HG03135 (cell line): ENCODE measurements around the gene ELOVL4.
A peak's percentile ranks its signal among the peaks of the same experiment; 100 is the strongest.

Experiments used
- ATAC-seq: cut with Tn5 transposase; IDR thresholded peaks from one replicate; pipeline ENCODE4 v1.9.1; 2021; ENCODE audit warnings: mild to moderate bottlenecking, moderate library complexity; ENCODE audit not compliant: unreplicated experiment

ELOVL4 gene

GRCh38 chr6:79913369-79913768, 34.0 kb downstream of the ELOVL4 start:
- ATAC-seq: no peak

GRCh38 chr6:79911992-79912391, 35.4 kb downstream of the ELOVL4 start:
- ATAC-seq: no peak

GRCh38 chr6:79909517-79909916, 37.8 kb downstream of the ELOVL4 start:
- ATAC-seq: no peak

DNA sequence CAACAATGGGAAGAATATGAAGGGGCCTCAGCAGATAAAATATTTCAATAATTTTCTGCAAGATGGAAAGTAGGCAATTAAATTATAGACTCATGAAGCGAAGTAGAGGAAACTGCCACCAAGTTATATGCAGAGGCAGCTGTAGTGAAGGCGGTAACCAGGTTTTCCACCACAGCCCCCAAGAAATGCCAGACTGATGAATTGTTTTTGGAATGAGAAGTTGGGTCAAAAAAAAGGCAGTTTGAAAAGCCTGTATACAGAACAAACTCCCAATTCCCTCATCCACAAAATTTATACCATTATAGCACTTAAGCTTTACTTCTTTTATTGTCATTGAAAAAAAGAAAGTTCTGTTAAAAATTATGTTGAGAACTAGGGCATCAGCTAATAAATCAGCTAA, 45.3 kb downstream of the ELOVL4 start:
- ATAC-seq: no peak

DNA sequence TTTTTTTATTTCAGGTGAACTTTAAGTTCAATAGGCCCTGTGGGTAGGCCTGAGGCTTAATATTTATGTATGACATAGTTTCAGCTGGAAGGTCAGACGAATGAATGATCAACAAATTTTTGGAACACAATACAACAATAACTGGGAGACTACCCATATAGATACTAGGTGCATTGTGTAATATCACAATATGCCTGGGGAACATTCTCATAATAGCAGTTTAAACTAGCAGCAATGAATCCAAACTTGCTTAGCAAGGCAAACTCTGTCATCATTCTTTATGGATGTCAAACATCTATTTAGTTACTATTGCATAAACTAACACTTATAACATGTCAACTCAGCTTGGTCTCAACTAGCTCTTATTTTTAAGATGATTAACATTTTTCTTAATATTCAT, 49.3 kb downstream of the ELOVL4 start:
- ATAC-seq: no peak

DNA sequence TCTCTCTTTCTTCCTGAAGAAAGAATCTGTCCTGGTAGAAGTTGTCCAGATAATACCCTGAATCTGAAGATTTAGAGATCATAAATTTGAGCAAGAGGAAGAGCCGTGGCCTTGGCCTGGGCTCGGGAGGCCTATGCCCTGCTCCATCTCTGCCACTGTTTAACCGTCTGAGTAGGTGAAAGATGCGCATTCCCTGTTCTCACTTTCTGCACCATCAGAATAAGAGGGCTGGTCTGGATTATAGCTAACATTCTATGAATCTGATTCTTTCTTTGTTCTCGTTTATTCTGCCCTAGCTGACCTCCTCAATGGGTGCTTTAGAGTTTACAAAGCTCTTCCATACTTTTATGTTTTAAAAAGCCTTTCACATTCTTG, 51.3 kb downstream of the ELOVL4 start:
- ATAC-seq: no peak

GRCh38 chr6:79895382-79896074, 51.8 kb downstream of the ELOVL4 start:
- no peak for ATAC-seq

DNA sequence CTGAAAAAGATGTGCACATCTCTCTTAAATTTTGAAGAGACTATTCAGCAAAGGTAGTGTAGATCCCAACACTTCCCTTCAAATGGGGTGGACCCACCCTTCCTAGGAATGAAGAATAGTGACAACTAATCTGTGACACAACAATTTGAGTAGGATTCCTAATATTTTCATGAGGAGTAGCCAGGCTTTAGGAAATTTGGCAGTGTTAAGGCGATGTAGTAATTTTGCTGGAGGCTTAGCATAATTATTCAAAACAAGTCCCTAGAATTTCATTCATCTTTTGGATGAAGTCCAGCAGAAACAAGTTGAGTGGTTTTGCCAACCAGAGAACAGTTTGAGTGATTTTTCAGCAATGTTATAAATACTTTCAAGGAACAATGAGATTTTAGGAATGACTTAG, 52.4 kb downstream of the ELOVL4 start:
- no peak for ATAC-seq

DNA sequence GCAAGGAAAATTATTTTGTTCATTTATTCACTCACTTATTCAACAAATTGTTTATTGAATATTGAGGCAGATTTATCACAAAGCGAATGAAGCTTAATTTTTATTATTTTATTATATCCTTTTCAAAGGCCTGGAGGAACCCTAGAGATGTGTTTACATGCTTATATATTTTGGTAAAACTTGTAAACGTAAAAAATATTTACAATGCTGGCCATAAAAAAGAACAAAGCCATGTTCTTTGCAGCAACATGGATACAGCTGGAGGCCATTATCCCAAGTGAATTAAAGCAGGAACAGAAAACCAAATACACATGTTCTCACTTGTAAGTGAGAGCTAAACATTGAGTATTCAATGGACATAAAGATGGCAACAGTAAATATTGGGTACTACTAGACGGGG, 58.8 kb downstream of the ELOVL4 start:
- ATAC-seq: no peak

DNA sequence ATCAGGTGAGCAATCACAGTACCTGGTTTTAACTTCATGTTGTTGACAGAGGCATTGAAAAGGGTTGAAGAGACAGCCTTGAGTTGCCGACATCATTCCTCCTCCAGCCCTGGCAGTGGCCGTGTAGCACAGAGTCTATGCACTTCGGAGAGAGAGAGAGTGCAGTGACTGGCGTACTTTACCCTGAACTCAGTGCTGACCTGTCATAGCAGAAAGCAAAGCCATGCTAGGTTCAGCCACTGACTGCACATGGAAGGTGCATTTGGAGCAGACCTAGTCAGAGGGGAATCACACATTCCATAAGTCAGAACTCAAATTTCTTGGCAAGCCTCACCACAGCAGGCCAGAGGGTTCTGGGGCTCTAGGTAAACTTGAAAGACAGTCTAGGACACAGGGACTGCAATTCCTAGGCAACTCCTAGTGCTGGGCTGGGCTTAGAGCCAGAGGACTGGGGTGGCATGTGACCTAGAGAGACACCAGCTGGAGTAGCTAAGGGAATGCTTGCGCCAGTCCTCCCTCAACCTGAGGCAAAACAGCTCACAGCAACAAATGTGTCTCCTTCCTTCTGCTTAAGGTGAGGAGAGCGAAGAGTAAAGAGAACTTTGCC, 69.1 kb downstream of the ELOVL4 start:
- no peak for ATAC-seq

DNA sequence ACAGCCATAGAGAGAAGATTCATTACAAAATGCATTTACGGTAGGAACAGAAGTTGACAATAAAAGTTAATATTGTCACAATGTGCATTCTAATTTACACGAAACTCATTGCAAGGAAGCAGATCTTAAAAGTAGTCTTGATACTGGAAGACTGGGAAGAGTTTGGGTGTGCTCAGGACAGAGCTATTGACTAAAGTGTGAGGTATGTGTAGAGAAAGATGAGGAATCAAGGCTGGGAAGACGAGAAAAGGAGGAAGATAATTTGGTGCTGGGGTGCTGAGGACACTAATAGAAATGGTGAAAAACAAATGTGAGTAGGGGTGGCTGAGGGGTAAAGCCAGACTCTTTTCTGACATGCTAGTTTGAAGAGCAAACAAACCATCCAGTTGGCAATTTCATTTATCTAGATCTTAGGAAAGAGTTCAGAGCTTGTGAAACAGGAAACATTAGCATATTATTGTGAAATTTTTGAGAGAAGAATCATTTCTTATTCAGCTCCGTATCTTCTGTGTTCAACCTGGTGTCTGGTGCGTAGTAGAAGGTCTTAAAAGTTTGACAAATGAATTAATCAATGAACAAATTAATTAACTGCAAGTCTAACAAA, 72.7 kb downstream of the ELOVL4 start:
- no peak for ATAC-seq

DNA sequence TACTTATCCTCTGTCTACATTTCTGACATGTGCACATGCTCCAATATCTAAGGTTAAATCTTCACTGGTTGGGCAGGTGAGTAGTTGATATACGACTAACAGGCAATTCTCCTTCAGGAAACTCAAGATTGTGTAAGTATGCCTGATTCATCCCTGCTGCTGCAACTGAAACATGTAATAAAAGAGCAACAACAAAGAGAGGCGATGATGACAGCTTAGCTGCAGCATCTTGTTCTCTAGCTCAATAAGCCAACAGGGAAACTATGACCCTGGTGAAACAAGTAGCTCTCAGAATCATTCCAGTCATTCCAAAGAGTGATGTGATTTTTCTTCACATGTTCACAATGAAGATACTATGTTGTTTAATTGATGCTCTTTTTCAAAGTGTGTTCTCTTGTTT, 74.4 kb downstream of the ELOVL4 start:
- ATAC-seq: no peak

DNA sequence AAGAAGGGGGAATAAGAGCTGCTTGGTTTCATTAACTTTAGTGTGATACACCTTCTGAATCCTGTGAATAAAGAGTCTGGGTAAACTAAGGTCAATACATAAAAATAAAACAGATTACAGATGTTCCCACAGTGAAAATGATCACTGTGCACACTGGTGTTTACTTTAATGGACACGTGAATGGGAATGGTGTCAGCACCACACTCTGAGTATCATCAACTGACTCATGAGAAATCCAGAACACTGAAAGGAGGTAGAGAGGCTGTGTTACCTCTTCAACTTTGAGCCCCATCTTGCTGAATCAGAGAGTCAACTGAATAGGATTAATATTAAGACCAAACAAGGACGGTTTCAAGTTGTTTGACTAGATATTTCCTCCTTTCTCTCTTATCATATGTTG, 75.0 kb downstream of the ELOVL4 start:
- ATAC-seq: no peak

DNA sequence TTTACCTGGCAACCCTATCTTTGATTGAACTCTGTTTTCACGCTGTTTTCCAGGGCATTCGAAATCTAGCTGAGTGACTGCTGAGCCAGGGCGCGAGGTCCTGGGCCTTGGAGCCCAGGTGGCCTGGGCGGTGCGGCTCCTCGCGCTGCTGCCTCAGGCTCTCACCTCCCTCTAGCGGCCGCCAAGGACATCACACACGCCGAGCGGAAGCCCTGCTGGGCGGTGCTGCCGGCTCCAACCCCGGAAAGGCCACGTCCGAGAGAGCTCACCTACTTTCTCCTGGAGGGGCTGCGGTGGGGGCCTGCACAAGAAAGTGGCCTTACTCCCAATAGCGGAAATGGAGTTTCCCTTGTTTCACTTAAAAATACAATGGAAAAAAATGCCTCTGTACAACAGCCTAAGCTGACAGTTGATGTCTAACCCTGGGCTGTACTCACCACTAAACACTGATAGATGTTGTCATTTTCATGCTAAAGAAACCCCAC, 77.7 kb downstream of the ELOVL4 start:
- peak; percentile 100 for ATAC-seq

DNA sequence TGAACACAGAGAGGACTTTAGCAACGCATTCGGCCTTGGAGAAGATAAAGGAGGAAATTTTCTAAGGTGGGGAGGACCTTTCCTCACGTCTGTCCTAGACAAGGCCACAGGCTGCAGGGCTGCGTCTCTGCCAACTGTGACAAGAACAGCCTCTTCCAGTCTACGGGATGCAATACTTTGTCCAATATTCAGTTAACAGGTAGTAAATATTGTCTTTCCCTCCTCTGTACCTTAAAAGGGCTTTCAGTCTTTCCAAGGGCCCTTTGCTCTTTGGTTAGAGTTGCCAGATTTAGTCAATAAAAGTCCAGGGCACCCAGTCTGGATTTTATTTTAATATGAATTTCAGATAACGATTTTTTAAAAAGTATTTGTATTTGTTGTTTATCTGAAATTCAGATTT, 78.2 kb downstream of the ELOVL4 start:
- no peak for ATAC-seq

- ATAC-seq: peak; percentile 41
These were observed 79.1 kb downstream of the ELOVL4 start for GRCh38 chr6:79868098-79868722.
